H9 (cell line): ENCODE results near the gene TPRG1. TPM values are rescaled to one million over a fixed set of nuclear protein-coding genes. Genes with fewer than 3 reads are reported as not detected.

Experiments used
- DNase-seq: peaks from one replicate; pipeline ENCODE4 v3.0.0-alpha.2; 2017
- H2AFZ ChIP-seq: one replicate; pipeline ENCODE4 v1.6.1; 2013; ENCODE audit warnings: mild to moderate bottlenecking, low read length, control low read depth, moderate library complexity
- H2AK5ac ChIP-seq: 2 replicates; pipeline ENCODE4 v1.6.1; 2013; ENCODE audit warnings: low read length, control low read depth, mixed read lengths; ENCODE audit not compliant: insufficient read length
- H2BK120ac ChIP-seq: one replicate; pipeline ENCODE4 v1.6.1; 2013; ENCODE audit warnings: low read depth, mild to moderate bottlenecking, low read length, control low read depth, inconsistent platforms; ENCODE audit not compliant: poor library complexity, severe bottlenecking
- H2BK12ac ChIP-seq: 2 replicates; pipeline ENCODE4 v1.6.1; 2013; ENCODE audit warnings: low read length, control low read depth, mixed read lengths, low read depth; ENCODE audit not compliant: insufficient read length
- H2BK15ac ChIP-seq: 2 replicates; pipeline ENCODE4 v1.6.1; 2013; ENCODE audit warnings: low read depth, low read length, control low read depth
- H2BK20ac ChIP-seq: one replicate; pipeline ENCODE4 v1.6.1; 2013; ENCODE audit warnings: low read depth, mild to moderate bottlenecking, low read length, control low read depth, inconsistent platforms; ENCODE audit not compliant: poor library complexity, severe bottlenecking
- H2BK5ac ChIP-seq: 2 replicates; pipeline ENCODE4 v1.6.1; 2013; ENCODE audit warnings: low read length, control low read depth, mixed read lengths; ENCODE audit not compliant: insufficient read length
- H3K14ac ChIP-seq: 2 replicates; pipeline ENCODE4 v1.6.1; 2013; ENCODE audit warnings: low read length, control low read depth; ENCODE audit not compliant: insufficient read depth
- H3K18ac ChIP-seq: 2 replicates; pipeline ENCODE4 v1.6.1; 2013; ENCODE audit warnings: low read depth, mild to moderate bottlenecking, mixed read lengths, low read length, control low read depth; ENCODE audit not compliant: insufficient read length
- H3K23ac ChIP-seq: 2 replicates; pipeline ENCODE4 v1.6.1; 2013; ENCODE audit warnings: low read length, control low read depth, mixed read lengths, low read depth; ENCODE audit not compliant: insufficient read length
- H3K23me2 ChIP-seq: 2 replicates; pipeline ENCODE4 v1.6.1; 2013; ENCODE audit warnings: low read depth, mild to moderate bottlenecking, mixed read lengths, low read length, control low read depth; ENCODE audit not compliant: insufficient read length, poor library complexity, severe bottlenecking
- H3K27ac ChIP-seq: 2 replicates; pipeline ENCODE4 v1.5.1; 2013; ENCODE audit warnings: low read length, control low read depth, mixed read lengths, low read depth; ENCODE audit not compliant: insufficient read length
- H3K27me3 ChIP-seq: 2 replicates; pipeline ENCODE4 v1.6.1; 2013; ENCODE audit warnings: low read length, control low read depth, inconsistent platforms; ENCODE audit not compliant: insufficient read depth
- H3K4ac ChIP-seq: 2 replicates; pipeline ENCODE4 v1.6.1; 2013; ENCODE audit warnings: low read depth, mild to moderate bottlenecking, control low read depth, inconsistent platforms, low read length, moderate library complexity
- H3K4me1 ChIP-seq: 2 replicates; pipeline ENCODE4 v1.6.1; 2013; ENCODE audit warnings: low read length, control low read depth, inconsistent platforms; ENCODE audit not compliant: insufficient read depth
- H3K4me2 ChIP-seq: 2 replicates; pipeline ENCODE4 v1.6.1; 2013; ENCODE audit warnings: low read length, control low read depth, mixed read lengths; ENCODE audit not compliant: insufficient read length, insufficient read depth
- H3K56ac ChIP-seq: 2 replicates; pipeline ENCODE4 v1.6.1; 2013; ENCODE audit warnings: low read depth, mild to moderate bottlenecking, mixed read lengths, low read length, control low read depth; ENCODE audit not compliant: insufficient read length
- H3K79me1 ChIP-seq: 2 replicates; pipeline ENCODE4 v1.6.1; 2013; ENCODE audit warnings: low read depth, mild to moderate bottlenecking, moderate library complexity, low read length, control low read depth, inconsistent platforms; ENCODE audit not compliant: insufficient read depth, poor library complexity, severe bottlenecking
- H3K79me2 ChIP-seq: 2 replicates; pipeline ENCODE4 v1.6.1; 2013; ENCODE audit warnings: low read length, control low read depth, inconsistent platforms; ENCODE audit not compliant: insufficient read depth
- H3K9ac ChIP-seq: 2 replicates; pipeline ENCODE4 v1.6.1; 2013; ENCODE audit warnings: low read length, control low read depth, mixed read lengths; ENCODE audit not compliant: insufficient read length; ENCODE audit errors: extremely low read depth
- H3K9me3 ChIP-seq: one replicate; pipeline ENCODE4 v1.6.1; 2013; ENCODE audit warnings: low read depth, low read length, inconsistent platforms; ENCODE audit not compliant: control insufficient read depth
- H3T11ph ChIP-seq: one replicate; pipeline ENCODE4 v1.6.1; 2013; ENCODE audit warnings: mild to moderate bottlenecking, low read length, control low read depth, inconsistent platforms
- H4K20me1 ChIP-seq: one replicate; pipeline ENCODE4 v1.6.1; 2013; ENCODE audit not compliant: control insufficient read depth, insufficient read length, insufficient read depth
- H4K5ac ChIP-seq: 2 replicates; pipeline ENCODE4 v1.6.1; 2013; ENCODE audit warnings: low read depth, mild to moderate bottlenecking, mixed read lengths, low read length, control low read depth; ENCODE audit not compliant: insufficient read length
- H4K8ac ChIP-seq: replicated peaks from 2 replicates; pipeline ENCODE4 v1.6.1; 2013; ENCODE audit warnings: low read length, control low read depth, mixed read lengths, low read depth; ENCODE audit not compliant: insufficient read length
- H4K91ac ChIP-seq: 2 replicates; pipeline ENCODE4 v1.6.1; 2013; ENCODE audit warnings: low read depth, mild to moderate bottlenecking, moderate library complexity, mixed read lengths, low read length, control low read depth; ENCODE audit not compliant: insufficient read length
- H3K27ac Mint-ChIP-seq, 3 experiments: 2 replicates in 2 of 3; 3 replicates in 1 of 3; pipeline ENCODE4 v1.8.0; 2020 to 2021; ENCODE audit warnings: mixed read lengths in 3 of 3, mild to moderate bottlenecking in 1 of 3, moderate library complexity in 1 of 3
- H3K27me3 Mint-ChIP-seq: 2 replicates; pipeline ENCODE4 v1.8.0; 2021; ENCODE audit warnings: low read depth, mild to moderate bottlenecking, moderate library complexity, mixed read lengths
- H3K36me3 Mint-ChIP-seq, 3 experiments: 2 replicates in 2 of 3; 3 replicates in 1 of 3; pipeline ENCODE4 v1.8.0; 2020 to 2021; ENCODE audit warnings: low read depth in 3 of 3, mixed read lengths in 3 of 3; ENCODE audit not compliant: insufficient read depth in 1 of 3
- H3K4me1 Mint-ChIP-seq, 2 experiments: 2 replicates each; pipeline ENCODE4 v1.8.0; 2020; ENCODE audit warnings: mixed read lengths in 2 of 2
- H3K4me3 Mint-ChIP-seq, 2 experiments: 2 replicates in 1 of 2; 3 replicates in 1 of 2; pipeline ENCODE4 v1.8.0; 2020 to 2021; ENCODE audit warnings: mild to moderate bottlenecking in 2 of 2, mixed read lengths in 2 of 2, moderate library complexity in 1 of 2
- H3K9me3 Mint-ChIP-seq, 2 experiments: 2 replicates in 1 of 2; 3 replicates in 1 of 2; pipeline ENCODE4 v1.8.0; 2020; ENCODE audit warnings: mild to moderate bottlenecking in 2 of 2, mixed read lengths in 2 of 2, moderate library complexity in 1 of 2
- CTCF ChIP-seq: fragments of 200-600 bp; sonication (generic); conservative IDR thresholded peaks from 3 replicates; pipeline ENCODE4 v1.8.0; 2021; ENCODE audit warnings: antibody characterized with exemption, mild to moderate bottlenecking
- WGBS: extraction: QIAGEN DNeasy Blood & Tissue Kit; methylation state at CpG from one replicate; pipeline ENCODE4 v1.1.7; 2013; ENCODE audit warnings: missing lambda C conversion rate, low lambda C conversion rate, mixed read lengths; ENCODE audit not compliant: insufficient read length; ENCODE audit errors: extremely low coverage; 5-methylcytosine and 5-hydroxymethylcytosine counted together
- total RNA-seq: library from RNA; stranded (reverse); gene quantifications from 2 replicates; pipeline ENCODE4 v1.2.1, GENCODE V29; 2021

The TPRG1 gene
- total RNA-seq, 1 experiment from 2014 or later: 0.66 TPM

- no peak for TF ChIP-seq CTCF
- Histone ChIP-seq H3K79me2 (no peaks in the 10 kb centered on the region), H3K18ac (no peak overlapping the region), H2BK15ac (no peak overlapping the region), H2BK120ac (no peak overlapping the region), H3K4me2 (no peak overlapping the region), H2BK5ac (no peak overlapping the region), H4K8ac (no peak overlapping the region), H3K23me2 (no peaks in the 10 kb centered on the region), H2AFZ (no peak overlapping the region), H4K5ac (no peak overlapping the region), H3K4ac (no peak overlapping the region), H4K91ac (no peak overlapping the region), H3K23ac (no peak overlapping the region), H4K20me1 (no peaks in the 10 kb centered on the region), H3K4me1 (no peaks in the 10 kb centered on the region), H2BK20ac (no peak overlapping the region), H3K79me1 (no peaks in the 10 kb centered on the region), H2BK12ac (no peak overlapping the region), H3K9me3 (no peaks in the 10 kb centered on the region), H3T11ph (no peak overlapping the region), H3K27me3 (no peaks in the 10 kb centered on the region), H3K56ac (no peak overlapping the region), H2AK5ac (no peak overlapping the region), H3K27ac (no peak overlapping the region), H3K9ac (no peak overlapping the region), H3K14ac (no peak overlapping the region)
- Mint-ChIP-seq H3K9me3 (no peaks in the 10 kb centered on the region), H3K27me3 (no peaks in the 10 kb centered on the region), H3K27ac (no peak overlapping the region), H3K4me1 (peaks cover 5 to 9% of the 10 kb centered on the region in 2 experiments; a peak in 3 of 4 replicates), H3K4me3 (no peak overlapping the region), H3K36me3 (no peaks in the 10 kb centered on the region)
- DNase-seq: no peak
- no CpG with 5 or more reads among the region's 3 CpGs for WGBS
These were observed 105.9 kb downstream of the TPRG1 start for GRCh38 chr3:189277711-189278110.
